Measurements from ENCODE around the gene PTGER4. TPM values are rescaled to one million over a fixed set of nuclear protein-coding genes. Genes with fewer than 3 reads are reported as not detected.

Gene PTGER4
- total RNA-seq (10 to 100 TPM in 3 of 10 donors, 1 to 10 TPM in 7; 2.0 to 20.3 (median 7.7) TPM), polyA plus RNA-seq (1 to 10 TPM; 2.6 to 3.0 TPM)
- long read RNA-seq, donor 1, transcript PTGER4-203 (2 exons, 560 nt), result major isoform, 6 of 11 reads
- long read RNA-seq, donor 1, partial matches to known transcripts, result 0 of 11 reads
- long read RNA-seq, donor 1, other reads (novel, unspliced or antisense), result 1 of 11 reads
- long read RNA-seq, donor 2, transcript PTGER4-201 (3 exons, 3,848 nt), result major isoform, 7 of 10 reads
- long read RNA-seq, donor 2, partial matches to known transcripts, result 1 of 10 reads
- long read RNA-seq, donor 2, other reads (novel, unspliced or antisense), result 1 of 10 reads
- long read RNA-seq, donor 3, transcript PTGER4-201 (3 exons, 3,848 nt), result major isoform, 17 of 27 reads
- long read RNA-seq, donor 3, transcript PTGER4-203 (2 exons, 560 nt), result minor isoform, 5 of 27 reads
- long read RNA-seq, donor 3, partial matches to known transcripts, result 0 of 27 reads
- long read RNA-seq, donor 3, other reads (novel, unspliced or antisense), result 5 of 27 reads

DNA sequence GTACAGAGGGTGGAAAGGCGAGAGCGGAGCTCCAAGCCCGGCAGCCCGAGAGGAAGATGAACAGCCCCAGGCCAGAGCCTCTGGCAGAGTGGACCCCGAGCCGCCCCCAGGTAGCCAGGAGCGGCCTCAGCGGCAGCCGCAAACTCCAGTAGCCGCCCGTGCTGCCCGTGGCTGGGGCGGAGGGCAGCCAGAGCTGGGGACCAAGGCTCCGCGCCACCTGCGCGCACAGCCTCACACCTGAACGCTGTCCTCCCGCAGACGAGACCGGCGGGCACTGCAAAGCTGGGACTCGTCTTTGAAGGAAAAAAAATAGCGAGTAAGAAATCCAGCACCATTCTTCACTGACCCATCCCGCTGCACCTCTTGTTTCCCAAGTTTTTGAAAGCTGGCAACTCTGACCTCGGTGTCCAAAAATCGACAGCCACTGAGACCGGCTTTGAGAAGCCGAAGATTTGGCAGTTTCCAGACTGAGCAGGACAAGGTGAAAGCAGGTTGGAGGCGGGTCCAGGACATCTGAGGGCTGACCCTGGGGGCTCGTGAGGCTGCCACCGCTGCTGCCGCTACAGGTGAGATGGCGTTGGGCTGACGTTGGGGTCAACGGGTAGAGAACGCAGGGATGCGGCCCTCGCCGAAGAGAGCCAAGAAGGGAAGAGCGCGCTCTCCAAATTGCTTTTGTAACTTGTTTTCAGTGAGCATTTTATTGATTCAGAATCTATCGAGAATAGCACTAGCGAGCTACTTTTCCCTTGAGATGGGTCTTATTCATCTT is at the start of gene PTGER4:
TSS of gene PTGER4 (plus strand) at position 3 of the 769 bp plus-strand sequence. CDS start 1,079 bp downstream, outside the sequence.
- WGBS, 2 donors, result 1% methylated on average over 44 of the region's 44 CpGs
- peak within 1 kb of the TSS; percentile 66 to 96 (median 90) for H3K27ac ChIP-seq
- H3K4me1 ChIP-seq, result peaks cover 0 to 53% (median 22%) of the 10 kb centered on the region in 9 donors
- TF ChIP-seq, protein P1, sequence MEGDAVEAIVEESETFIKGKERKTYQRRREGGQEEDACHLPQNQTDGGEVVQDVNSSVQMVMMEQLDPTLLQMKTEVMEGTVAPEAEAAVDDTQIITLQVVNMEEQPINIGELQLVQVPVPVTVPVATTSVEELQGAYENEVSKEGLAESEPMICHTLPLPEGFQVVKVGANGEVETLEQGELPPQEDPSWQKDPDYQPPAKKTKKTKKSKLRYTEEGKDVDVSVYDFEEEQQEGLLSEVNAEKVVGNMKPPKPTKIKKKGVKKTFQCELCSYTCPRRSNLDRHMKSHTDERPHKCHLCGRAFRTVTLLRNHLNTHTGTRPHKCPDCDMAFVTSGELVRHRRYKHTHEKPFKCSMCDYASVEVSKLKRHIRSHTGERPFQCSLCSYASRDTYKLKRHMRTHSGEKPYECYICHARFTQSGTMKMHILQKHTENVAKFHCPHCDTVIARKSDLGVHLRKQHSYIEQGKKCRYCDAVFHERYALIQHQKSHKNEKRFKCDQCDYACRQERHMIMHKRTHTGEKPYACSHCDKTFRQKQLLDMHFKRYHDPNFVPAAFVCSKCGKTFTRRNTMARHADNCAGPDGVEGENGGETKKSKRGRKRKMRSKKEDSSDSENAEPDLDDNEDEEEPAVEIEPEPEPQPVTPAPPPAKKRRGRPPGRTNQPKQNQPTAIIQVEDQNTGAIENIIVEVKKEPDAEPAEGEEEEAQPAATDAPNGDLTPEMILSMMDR (IDR thresholded peaks at IDR 0.05), result no peak
- DNase-seq (peak in 1 of 2 donors; percentile 28), ATAC-seq (no peak)
- H3K9me3 ChIP-seq, result no peaks in the 10 kb centered on the region
- H3K4me3 ChIP-seq, result peak within 1 kb of the TSS; percentile 65 to 98 (median 86)
- intact Hi-C loops (cut with DNase I), result loop anchor here in 7 of 10 donors (2.0 to 10.0 kb wide), 9 partner anchors 57 to 1105 kb away; no protein-coding TSS in a partner anchor
- peaks cover 0 to 13% (median 0%) of the 10 kb centered on the region in 9 donors for H3K36me3 ChIP-seq
- H3K27me3 ChIP-seq, result peaks cover 0 to 23% (median 10%) of the 10 kb centered on the region in 7 donors

DNA sequence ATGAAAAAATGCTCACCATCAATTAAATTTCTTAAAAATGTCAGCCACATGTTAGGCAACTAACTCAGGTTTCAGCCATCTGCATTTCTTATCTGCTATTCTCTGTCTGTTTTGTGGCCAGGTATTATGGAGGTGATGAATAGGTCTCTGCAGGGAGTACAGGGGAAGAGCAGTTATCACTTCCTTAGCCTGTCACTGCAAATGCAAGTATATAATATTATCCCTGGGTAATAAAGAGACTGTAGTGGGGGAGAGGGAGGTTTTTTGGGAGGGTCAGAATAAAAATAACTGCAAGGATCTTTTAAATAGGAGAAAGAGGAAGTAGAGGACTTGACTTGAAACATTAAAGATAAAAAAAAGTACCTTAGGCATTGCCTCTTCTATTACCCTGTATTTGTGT is 49.6 kb upstream of the PTGER4 start:
- TF ChIP-seq, protein P1 (IDR thresholded peaks at IDR 0.05), result no peak
- Histone ChIP-seq H3K9me3 (no peaks in the 10 kb centered on the region), H3K4me3 (no peak overlapping the region), H3K27ac (no peak overlapping the region), H3K36me3 (no peaks in the 10 kb centered on the region), H3K27me3 (no peaks in the 10 kb centered on the region), H3K4me1 (peaks cover 0 to 21% (median 0%) of the 10 kb centered on the region in 9 donors)
- ATAC-seq, result no peak
- intact Hi-C loops (cut with DNase I), result no loop called here
- DNase-seq, result no peak

DNA sequence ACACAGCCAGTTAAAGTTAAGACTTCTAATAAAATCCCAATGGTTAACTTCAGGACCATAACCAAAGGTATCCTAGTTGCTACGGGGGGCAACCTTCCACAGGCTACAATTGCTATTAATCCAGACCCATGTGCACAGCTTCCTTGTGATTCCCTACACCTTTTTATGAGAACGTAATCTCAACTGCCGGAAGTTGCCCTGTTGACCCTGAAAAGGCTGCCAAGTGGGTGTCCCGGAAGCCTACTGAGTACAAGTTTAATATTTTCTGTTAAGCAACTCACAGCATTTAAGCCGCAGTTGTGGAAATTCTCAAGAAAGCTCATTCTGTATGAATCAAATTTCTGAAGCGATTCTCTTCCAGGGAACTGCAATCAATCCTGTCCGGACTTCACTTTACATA is 48.5 kb upstream of the PTGER4 start:
- TF ChIP-seq, protein P1 (IDR thresholded peaks at IDR 0.05), result no peak
- Histone ChIP-seq H3K9me3 (peaks cover 0 to 9% (median under 1%) of the 10 kb centered on the region in 11 donors), H3K27ac (no peak overlapping the region), H3K36me3 (no peaks in the 10 kb centered on the region), H3K4me1 (peaks cover 0 to 21% (median 0%) of the 10 kb centered on the region in 9 donors), H3K27me3 (no peaks in the 10 kb centered on the region), H3K4me3 (no peak overlapping the region)
- intact Hi-C loops (cut with DNase I), result no loop called here
- ATAC-seq (no peak), DNase-seq (no peak)
- 61 to 68% methylated on average over 7 of the region's 7 CpGs for WGBS, 2 donors

DNA sequence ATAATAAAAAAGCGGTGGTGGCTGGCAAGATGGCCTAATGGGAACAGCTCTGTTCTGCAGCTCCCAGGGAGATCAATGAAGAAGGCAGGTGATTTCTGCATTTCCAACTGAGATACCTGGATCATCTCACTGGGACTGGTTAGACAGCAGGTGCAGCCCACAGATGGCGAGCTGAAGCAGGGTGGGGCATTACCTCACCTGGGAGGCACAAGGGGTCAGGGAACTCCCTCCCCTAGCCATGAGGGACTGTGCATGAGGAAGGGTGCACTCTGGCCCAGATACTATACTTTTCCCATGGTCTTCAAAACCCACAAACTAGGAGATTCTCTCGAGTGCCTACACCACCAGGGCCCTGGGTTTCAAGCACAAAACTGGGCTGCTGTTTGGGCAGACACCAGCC is 45.6 kb upstream of the PTGER4 start:
- no peaks in the 10 kb centered on the region for H3K36me3 ChIP-seq
- no peaks in the 10 kb centered on the region for H3K27me3 ChIP-seq
- no peak overlapping the region for H3K4me3 ChIP-seq
- intact Hi-C loops (cut with DNase I), result no loop called here
- WGBS, 2 donors, result 71 to 78% methylated on average over 3 of the region's 3 CpGs
- no peak for DNase-seq
- H3K27ac ChIP-seq, result no peak overlapping the region
- peaks cover 0 to 37% (median 10%) of the 10 kb centered on the region in 11 donors for H3K9me3 ChIP-seq
- TF ChIP-seq, protein P1 (IDR thresholded peaks at IDR 0.05), result no peak
- no peak for ATAC-seq
- peaks cover 0 to 9% (median 0%) of the 10 kb centered on the region in 9 donors for H3K4me1 ChIP-seq

All from heart right ventricle (tissue), 16 donors.